HTERT RPE-1 (cell line): ENCODE results near the gene RSPO3.
"Not testable (repeated sequence)": the region's sequence is repeated elsewhere in the genome, so short reads cannot be mapped to it uniquely, and the experiment has no call there.

Experiments
- in situ Hi-C: fragments of 300-500 bp; cut with MboI; formaldehyde crosslinking; loops from 4 replicates; pipeline ENCODE4 v1.14.3; 2020; ENCODE audit warnings: low sequenced_read_pairs

The RSPO3 gene, protein sequence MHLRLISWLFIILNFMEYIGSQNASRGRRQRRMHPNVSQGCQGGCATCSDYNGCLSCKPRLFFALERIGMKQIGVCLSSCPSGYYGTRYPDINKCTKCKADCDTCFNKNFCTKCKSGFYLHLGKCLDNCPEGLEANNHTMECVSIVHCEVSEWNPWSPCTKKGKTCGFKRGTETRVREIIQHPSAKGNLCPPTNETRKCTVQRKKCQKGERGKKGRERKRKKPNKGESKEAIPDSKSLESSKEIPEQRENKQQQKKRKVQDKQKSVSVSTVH

DNA sequence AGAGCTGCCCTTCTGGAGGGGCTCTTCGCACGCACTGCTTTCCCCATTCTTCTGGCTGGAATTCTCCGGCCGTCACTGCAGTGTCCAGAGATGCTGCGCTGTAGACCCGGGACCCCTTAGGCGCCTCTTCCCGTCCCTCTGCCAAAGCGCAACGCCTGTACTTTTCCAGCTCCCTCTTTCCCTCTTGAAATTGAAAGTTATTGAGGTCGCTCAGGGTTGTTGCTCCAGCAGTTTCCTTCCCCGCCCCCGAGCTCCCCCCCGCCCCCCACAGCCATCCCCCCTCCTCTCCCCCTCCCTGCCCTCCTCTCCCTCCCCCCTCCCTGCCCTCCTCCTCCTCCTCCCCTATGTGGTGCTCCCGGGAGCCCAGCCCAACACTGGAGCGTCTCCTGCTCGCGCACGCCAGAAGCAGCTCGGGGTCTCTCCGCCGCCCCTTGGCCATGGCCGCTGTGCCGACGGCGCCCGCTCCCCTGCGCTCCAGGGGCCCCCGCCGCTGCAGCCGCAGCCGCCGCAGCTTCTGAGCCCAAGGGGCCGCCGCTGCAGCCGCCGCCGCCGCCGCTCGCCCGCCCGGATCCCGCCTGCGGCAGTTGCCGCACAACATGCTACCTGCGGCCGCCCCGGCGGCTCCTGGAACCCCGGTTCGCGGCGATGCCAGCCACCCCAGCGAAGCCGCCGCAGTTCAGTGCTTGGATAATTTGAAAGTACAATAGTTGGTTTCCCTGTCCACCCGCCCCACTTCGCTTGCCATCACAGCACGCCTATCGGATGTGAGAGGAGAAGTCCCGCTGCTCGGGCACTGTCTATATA is at the start of gene RSPO3:
TSS of gene RSPO3 (plus strand) at position 374 of the 804 bp plus-strand sequence. CDS start 522 bp downstream, outside the sequence.
- in situ Hi-C loops, result no loop called here

DNA sequence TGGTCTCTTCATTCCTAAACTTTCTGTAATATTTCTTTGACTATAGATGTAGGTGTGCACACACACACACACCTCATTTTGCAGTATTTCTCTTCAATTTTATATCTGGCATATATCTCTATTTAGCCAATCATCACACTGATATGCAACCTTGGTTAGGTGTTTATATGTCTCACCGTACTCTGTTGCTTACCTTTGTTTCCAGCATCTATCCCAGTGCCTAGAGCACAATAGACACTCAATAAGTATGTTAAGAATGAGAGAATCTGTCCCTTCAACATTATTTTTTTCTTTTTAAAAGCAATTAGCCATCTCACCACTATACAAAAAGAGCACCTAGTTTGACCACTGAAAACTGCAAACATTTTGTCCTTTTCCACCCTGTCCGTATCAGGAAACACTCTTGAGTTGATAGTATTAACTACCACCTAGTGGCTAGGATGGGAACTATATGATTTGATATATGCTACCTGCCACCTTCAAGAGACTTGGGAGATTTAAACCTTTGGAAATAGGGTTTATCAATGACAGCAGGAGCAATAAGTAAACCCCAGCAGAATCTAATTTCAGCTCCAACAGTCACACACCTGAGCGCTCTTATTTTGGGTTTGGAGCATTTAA is 48.7 kb upstream of the RSPO3 start:
- in situ Hi-C loops, result no loop called here

DNA sequence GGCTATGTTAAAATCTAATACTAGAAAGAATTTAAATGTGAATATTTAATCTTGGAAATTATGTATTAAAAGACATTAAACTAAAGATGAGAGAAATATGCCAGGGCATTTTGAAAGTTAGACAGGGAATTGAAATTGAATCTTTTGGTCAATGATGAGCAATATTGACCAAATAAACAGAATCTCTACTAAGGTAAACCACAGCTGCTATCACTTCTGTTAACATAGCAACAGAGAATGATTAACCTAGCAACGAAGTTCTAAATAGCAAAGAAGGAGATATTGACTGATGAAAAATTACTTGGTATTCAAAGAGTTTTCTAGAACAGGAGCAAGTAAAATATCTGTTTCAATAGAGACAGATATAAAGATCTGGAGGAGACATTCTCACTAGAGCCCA is 45.2 kb upstream of the RSPO3 start:
- in situ Hi-C loops, result no loop called here

DNA sequence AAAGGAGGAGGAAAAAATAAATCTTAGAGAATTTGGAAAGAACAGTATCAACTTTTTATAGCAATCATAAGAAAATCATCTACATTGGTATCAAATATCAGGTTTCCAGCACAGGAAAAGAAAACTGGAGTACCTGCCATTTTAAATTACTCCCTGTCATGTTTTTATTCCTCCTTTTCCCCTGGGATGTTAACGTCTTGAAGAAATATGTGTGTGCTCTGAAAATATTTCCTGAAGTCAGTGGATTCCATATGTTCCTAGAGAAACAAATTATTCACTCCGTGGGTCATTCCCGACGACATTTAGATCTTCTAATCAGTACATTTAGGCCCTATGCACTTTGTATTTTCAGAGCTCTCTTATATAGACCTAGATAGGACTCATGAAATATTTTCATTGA is 42.0 kb upstream of the RSPO3 start:
- in situ Hi-C loops, result no loop called here

DNA sequence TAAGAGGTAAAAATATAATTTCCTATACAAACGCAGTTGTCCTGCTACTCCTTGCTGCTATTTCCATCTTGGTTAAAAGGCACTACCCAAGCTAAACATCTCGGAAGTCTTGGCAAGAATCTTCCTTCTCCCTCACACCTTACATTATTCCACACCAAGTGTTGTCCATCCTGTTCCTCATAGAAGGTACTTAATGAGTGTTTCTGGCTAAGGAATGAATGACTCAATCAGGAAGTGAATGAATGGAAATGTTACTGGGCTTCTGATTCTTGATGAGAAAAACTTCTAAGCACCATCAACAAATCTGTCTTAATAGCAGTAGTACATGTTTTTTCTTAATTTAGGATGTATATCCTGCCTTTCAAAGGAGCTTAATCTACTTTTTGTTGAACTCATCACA is 40.6 kb upstream of the RSPO3 start:
- in situ Hi-C loops, result no loop called here

DNA sequence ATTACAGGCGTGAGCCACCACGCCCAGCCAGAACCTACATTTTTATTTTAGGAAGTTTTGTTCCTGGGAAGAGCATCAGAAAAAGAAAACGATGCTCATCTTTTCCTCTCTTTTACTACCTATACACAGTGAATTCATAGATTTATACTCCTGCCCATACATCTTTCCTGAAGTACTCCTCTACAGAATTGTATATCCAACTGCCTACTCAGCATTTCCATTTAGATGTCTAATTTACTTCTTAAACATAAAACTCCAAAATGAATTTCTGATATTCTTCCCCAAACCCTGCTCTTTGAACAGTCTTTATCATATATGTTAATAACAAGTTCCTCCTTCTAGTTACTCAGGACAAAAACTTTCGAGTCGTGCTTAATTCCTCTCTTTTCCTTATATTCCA is 39.8 kb upstream of the RSPO3 start:
- in situ Hi-C loops, result no loop called here

DNA sequence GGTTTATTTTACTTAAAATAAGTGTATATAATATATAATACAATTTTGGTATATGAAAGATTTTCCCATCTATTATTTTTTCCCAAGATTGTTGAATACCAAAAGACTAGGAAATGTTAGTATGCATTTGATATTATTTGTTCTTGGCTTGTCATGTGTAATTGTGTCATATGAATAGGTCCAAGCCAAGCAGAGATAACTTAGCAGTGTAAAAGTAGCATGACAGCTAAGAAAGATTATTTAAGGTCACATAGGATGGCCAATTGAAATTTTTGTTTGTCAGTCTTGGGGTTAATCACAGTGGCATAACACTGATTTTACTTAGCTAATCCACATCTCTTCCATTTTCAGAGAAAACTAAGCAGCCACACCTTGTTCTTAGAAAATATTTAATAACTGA is 38.8 kb upstream of the RSPO3 start:
- in situ Hi-C loops, result no loop called here

DNA sequence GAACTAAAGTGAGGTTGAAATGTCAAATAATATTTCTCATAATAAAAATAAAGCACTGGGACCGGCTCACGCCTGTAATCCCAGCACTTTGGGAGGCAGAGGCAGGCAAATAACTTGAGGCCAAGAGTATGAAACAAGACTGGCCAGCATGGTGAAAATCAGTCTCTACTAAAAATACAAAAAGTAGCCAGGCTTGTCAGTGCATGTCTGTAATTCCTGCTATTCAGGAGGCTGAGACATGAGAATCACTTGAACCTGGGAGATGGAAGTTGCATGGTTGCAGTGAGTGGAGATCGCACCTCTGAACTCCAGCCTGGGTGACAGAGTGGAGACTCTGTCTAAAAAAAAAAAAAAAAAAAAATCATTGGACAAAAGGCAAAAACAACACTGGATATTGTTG is 38.4 kb upstream of the RSPO3 start:
- in situ Hi-C loops, result no loop called here

DNA sequence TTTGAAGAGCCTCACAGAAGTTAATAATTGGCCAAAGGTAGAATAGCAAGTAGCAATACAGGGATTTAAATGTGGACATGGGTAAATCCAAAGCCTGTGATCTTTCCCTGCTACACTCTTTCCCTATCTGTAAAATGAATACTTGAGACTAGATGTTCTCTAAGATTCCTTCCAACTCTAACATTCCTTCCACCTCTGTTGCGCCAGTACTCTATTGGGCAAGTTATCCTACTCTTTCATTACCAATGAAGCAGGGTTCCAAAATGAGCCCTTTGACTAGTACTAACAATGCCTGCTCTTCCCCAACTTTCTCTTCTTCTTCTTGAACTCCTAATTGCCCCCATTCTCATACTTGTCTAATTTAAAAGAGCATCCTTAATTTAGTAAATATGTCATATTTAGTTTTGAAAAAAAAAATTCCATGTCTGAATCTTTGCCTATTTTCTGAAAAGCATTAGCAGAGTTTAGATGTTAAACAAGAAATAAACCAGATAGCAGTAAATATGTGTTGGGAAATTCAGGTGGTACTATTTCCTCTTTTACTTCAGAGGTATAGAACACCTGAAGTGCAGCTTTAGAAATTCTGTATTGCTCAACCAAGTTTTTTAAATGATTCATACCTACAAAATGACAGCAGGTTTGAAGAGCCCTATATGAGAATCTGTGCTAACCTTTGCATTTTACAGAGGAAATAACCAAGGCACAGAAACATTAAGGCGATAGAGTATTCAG is 35.1 kb upstream of the RSPO3 start:
- in situ Hi-C loops, result no loop called here

DNA sequence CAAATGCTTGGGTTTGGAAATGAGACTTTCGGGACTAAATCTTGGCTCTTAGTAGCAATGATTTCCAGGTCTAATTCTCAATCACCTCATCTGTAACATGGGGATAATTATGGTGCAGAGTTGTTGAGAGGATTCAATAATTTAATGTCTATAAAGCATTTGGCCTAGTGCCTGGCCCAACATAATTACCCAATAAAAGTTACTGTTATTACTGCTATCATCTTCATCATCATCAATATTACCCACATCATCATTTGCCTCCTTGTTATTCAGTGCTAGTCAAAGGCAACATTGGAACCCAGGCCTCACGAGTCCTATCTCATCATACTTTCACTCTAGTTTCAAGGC is 34.5 kb upstream of the RSPO3 start:
- in situ Hi-C loops, result no loop called here

DNA sequence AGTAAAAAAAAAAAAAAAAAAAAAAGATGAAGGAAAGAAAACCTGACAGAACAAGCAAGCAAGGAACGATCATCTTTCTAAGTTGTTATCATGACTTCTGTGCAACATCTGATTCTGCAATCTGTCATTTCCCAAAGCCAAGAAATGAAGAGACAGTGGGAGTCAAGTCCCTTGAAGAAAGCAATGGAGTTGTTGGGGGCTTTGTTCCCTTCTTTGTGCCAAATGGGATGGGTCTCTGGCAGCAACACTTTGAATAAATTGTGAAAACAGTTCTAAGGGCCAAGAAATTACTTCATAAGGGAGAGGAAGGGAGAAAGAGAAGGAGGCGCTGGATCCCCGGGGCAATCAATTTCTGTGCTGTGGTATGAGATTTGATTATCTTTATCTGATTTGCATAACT is 33.3 kb upstream of the RSPO3 start:
- in situ Hi-C loops, result no loop called here

DNA sequence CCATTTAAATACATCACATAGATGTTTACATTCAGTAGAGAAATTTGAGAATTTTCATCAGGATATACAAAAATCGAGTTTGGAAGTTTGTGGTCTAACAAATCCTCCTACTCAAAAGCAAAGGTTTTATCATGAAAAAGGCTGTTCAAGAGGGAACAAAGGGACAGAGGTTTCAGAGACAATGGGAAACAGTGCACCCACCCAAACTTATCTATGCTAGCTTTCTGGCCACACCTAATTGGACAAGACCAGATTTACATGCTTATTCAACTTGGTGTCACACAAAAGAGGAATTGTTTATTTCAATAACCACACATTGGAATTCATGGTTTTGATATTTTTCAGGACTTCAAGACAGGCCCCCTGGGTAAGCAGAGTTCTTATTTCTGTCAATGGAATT is 28.4 kb upstream of the RSPO3 start:
- in situ Hi-C loops, result no loop called here

DNA sequence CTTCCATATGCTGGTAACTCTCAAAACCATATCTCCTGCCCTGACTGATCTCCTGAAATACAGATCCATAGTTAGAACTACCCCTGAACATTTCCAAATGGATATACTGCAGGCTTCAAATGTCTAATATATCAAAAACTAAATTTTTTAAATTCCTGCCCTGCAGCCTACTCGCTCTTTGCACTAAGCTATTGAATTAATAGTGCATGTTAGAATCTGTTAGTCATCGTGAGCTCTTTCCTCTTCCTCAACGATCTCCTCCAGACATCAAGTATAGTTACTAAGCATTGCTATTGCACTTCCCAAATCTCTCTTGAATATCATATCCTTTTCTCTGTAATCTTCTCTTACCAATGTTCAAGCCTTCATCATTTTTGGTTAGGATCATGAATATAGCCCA is 26.0 kb upstream of the RSPO3 start:
- in situ Hi-C loops, result no loop called here

DNA sequence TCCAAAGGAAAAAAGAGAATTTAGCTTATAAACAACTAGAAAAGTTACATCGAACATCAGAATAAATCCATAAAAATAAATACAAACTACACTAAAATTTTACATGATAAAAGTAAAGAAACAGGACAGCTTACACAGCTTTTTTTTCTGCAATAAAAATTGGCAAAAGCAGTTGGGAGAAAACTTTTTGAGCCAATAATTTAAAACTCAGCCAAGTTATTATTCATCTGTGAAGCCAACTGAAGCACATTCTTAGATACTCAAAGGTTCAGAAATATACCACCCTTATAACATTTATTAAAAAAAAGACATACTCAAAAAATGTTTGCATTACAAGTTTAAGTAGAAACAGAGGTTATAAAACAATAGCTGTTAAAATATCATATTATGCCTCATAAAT is 23.7 kb upstream of the RSPO3 start:
- in situ Hi-C loops, result no loop called here

DNA sequence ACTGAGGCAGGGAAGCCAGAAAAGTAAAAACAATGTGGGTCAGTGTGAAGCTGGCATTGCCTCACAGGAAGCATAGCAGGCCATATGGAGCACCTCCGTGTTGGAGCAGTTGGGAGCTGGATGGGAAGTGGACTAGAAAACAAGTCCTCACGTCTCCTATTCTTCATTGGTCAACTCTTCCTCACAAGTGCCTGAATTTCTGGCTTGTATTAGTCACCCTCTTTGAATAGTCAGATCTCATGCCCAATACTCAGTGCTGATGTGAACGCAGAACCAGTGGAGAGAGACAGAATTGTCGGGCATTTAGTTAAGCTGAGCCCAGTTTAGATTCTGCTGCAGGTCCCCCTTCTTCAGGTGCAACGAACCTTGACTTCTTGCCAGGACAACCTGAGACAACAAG is 22.3 kb upstream of the RSPO3 start:
- in situ Hi-C loops, result no loop called here

DNA sequence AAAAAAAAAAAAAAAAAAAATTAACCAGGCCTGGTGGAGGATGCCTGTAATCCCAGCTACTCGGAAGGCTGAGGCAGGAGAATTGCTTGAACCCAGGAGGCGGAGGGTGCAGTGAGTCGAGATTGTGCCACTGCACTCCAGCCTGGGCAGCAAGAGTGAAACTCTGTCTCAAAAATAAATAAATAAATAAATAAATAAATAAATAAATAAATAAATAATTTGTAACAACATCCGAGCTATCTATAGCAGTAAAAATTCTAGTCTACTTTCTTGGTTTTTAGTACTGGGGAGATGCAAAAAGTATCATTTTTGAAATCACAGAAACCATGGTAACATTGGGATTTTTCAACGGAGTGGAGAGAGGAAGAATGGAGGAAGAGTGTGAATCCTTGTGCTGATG is 21.0 kb upstream of the RSPO3 start:
- in situ Hi-C loops, result not testable (repeated sequence)

DNA sequence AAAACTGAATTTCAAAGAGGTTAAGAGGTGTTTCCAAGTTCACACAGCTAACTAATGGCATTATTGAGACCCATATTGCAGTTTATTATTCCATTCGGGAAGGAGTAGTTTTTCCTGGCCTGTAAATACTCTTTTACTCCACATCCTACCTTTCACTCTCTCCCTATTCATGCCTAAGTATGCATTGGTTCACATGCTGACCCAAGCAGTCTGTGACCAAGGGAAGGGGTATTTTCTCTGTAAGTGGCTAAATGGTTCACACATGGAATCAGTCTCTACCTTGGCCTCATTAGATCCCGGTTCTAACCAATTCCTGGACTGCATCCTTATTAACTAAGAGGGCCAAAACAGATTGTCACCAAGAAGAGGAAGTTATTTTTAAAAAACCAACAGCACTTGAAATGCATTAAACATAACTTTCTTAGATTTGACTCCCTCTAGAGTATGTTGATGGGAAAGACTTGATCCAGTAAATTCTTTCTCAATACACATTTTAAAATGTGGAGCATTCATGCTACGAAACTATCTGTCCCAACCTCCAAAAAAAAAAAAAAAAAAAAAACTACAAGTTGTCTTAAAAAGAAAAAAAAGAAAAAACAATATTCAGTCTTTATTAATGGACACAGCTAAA is 17.8 kb upstream of the RSPO3 start:
- in situ Hi-C loops, result no loop called here

DNA sequence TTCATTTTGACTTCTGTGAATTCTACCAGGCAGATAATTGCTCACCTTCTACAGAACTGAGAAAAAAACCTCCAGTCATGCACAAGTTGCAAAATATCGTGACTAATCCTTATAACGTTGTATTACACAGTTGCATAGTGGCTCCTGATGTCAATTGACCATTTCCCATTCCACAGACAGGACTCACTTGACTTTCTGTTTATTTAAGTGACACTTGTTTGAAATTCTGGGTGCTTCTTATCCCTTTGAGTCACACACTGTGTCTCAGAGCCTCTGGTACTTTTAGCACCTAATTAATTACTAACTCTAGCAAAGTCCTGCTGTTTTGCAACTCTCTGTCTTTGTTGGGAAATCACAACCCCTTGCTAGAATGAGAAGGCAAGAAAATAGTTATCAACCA is 16.2 kb upstream of the RSPO3 start:
- in situ Hi-C loops, result no loop called here

DNA sequence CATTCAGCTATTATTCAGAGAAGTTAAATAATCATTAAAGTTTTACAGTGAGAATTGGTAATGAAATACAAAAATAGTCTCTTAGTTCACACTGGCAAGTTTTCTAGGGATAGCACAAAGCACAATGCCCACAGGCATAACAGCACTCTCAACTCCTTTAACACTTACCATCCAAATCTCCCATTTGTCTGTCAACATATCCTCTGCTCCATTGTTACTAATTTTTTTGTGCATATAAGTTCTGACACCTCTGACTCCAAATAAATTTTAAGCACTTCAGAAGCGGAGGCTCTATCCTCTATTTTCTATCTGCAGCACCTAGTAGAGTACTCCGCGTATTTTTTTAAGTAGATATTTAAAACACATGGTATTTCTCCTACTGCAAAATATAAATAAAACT is 15.6 kb upstream of the RSPO3 start:
- in situ Hi-C loops, result no loop called here

DNA sequence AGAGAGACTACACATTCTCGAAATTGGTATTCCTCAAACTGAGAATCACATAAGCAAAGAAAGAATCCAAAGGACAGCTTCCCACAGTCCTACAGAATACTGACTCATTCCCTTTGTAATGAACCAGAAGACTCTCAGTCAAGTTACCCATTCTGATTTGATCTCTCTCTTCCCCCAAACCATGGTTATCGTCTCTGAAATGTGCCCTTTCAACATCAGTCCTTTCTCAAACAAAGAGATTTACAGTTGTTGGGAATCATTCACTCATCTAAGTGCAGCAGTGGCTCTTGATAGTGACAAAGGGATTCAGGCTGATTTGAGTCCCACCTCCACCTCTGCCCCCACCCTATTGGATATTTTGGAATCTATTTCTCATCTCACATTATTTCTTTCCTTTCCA is 15.0 kb upstream of the RSPO3 start:
- in situ Hi-C loops, result no loop called here

DNA sequence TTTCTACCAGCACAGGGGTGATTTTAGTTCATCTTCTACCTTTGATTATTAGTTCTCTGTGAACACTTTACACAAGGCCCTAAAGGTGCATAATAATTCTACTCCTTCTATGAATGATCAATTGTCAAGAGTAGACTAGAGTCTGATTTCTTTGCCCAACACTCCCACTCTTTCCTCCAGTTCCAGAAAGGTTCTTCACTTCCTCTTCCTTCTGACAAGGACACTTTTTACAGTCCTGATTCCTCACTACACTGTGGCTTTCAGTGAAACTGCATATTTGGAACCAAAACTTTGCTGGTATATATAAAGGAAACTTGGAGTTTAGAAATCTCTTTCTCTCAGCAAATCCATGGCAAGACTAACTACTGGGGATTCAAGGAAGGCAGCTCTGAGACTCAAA is 10.6 kb upstream of the RSPO3 start:
- in situ Hi-C loops, result no loop called here
